Testis (tissue), 3 donors: ENCODE results near the gene LRP10. TPM values are rescaled to one million over a fixed set of nuclear protein-coding genes. Genes with fewer than 3 reads are reported as not detected.

ENCODE experiments used
- DNase-seq: peaks from one replicate; pipeline ENCODE4 v3.0.0-alpha.2; 2019
- H3K27ac ChIP-seq, 2 donors: fragments of 200-600 bp; sonication (generic); one replicate each; pipeline ENCODE4 v1.5.1; 2019
- H3K27me3 ChIP-seq: fragments of 200-600 bp; sonication (generic); one replicate; pipeline ENCODE4 v1.5.1; 2019
- H3K36me3 ChIP-seq: fragments of 200-600 bp; sonication (generic); one replicate; pipeline ENCODE4 v1.5.1; 2017; ENCODE audit warnings: low read depth; ENCODE audit errors: missing control alignments
- H3K4me1 ChIP-seq: fragments of 200-600 bp; sonication (generic); one replicate; pipeline ENCODE4 v1.5.1; 2019
- H3K4me3 ChIP-seq, 2 donors: fragments of 200-600 bp; sonication (generic); one replicate each; pipeline ENCODE4 v1.5.1; 2017 to 2019
- H3K9me3 ChIP-seq: fragments of 200-600 bp; sonication (generic); one replicate; pipeline ENCODE4 v1.5.1; 2017
- CTCF ChIP-seq, 3 experiments: fragments of 450-650 bp in 2 of 3; fragments of 200-600 bp in 1 of 3; sonication (generic) in 1 of 3; IDR thresholded peaks; one replicate each; pipeline ENCODE4 v1.5.1; 2016 to 2019; ENCODE audit warnings: antibody characterized with exemption in 3 of 3, mild to moderate bottlenecking in 2 of 3, moderate library complexity in 1 of 3
- POLR2A ChIP-seq: fragments of 450-650 bp; IDR thresholded peaks from one replicate; pipeline ENCODE4 v1.6.1; 2017; ENCODE audit warnings: antibody characterized with exemption, mild to moderate bottlenecking, moderate library complexity
- WGBS, 2 donors: methylation state at CpG; one replicate each; pipeline ENCODE4 v1.1.5; 2018; 5-methylcytosine and 5-hydroxymethylcytosine counted together
- intact Hi-C: fragments of 100-400 bp; cut with DNase I; formaldehyde crosslinking; loops from one replicate; pipeline ENCODE4 v1.15.1; 2023; ENCODE audit warnings: low total_unique reads
- polyA plus RNA-seq: library from polyadenylated mRNA; stranded (reverse); fragments of 350-450 nt; fragmentation: Illumina TruSeq; extraction: RNeasy Lipid Tissue Mini Kit (QIAGEN cat#74804); gene quantifications from one replicate; pipeline ENCODE4 v1.2.3, GENCODE V29; 2014; ENCODE audit warnings: low read depth, low replicate concordance; ENCODE audit not compliant: insufficient read depth
- total RNA-seq, 2 donors: library from RNA; depleted of rRNA; stranded (reverse); fragments of >200 nt; gene quantifications; one replicate each; pipeline ENCODE4 v1.2.3, GENCODE V29; 2016

The LRP10 gene
- total and polyA plus RNA-seq, 3 donors from 2014 or later, result 41.3 to 67.7 (median 58.2) TPM

- WGBS, 2 donors, result 71 to 88% methylated on average over 20 to 21 of the region's 21 CpGs
- no peaks in the 10 kb centered on the region for H3K36me3 ChIP-seq
- peaks cover 15% of the 10 kb centered on the region for H3K4me1 ChIP-seq
- no peaks in the 10 kb centered on the region for H3K27me3 ChIP-seq
- no peak for DNase-seq
- H3K27ac ChIP-seq, result no peak overlapping the region
- H3K4me3 ChIP-seq, result peak overlapping the region; percentile 75 to 85
- intact Hi-C loops, result no loop called here
- no peaks in the 10 kb centered on the region for H3K9me3 ChIP-seq
- no peak for TF ChIP-seq POLR2A
- no peak for TF ChIP-seq CTCF (IDR thresholded peaks at IDR 0.05)
These were observed 14.4 kb downstream of the LRP10 start for GRCh38 chr14:22885975-22886374.

GRCh38 chr14:22886500-22887259 is 15.1 kb downstream of the LRP10 start:
- 3 to 11% methylated on average over 7 to 75 of the region's 77 CpGs for WGBS, 2 donors
- Histone ChIP-seq H3K27ac (peak overlapping the region; percentile 68 to 73), H3K9me3 (no peaks in the 10 kb centered on the region), H3K27me3 (no peaks in the 10 kb centered on the region), H3K36me3 (no peaks in the 10 kb centered on the region), H3K4me3 (peak overlapping the region; percentile 75 to 85), H3K4me1 (peaks cover 15% of the 10 kb centered on the region)
- peak; percentile 84 for DNase-seq
- no peak for TF ChIP-seq CTCF (IDR thresholded peaks at IDR 0.05)
- no peak for TF ChIP-seq POLR2A
- intact Hi-C loops, result no loop called here

GRCh38 chr14:22887260-22887989 is 15.9 kb downstream of the LRP10 start:
- TF ChIP-seq CTCF (IDR thresholded peaks at IDR 0.05) (peak in 1 of 3 experiments; percentile 11), POLR2A (no peak)
- intact Hi-C loops, result no loop called here
- Histone ChIP-seq H3K4me3 (peak overlapping the region; percentile 75 to 85), H3K27ac (peak overlapping the region; percentile 68 to 73), H3K4me1 (peaks cover 12% of the 10 kb centered on the region), H3K27me3 (no peaks in the 10 kb centered on the region), H3K36me3 (no peaks in the 10 kb centered on the region), H3K9me3 (no peaks in the 10 kb centered on the region)
- 12 to 14% methylated on average over 11 of the region's 11 CpGs for WGBS, 2 donors
- peak; percentile 94 for DNase-seq

GRCh38 chr14:22887990-22888378 is 16.4 kb downstream of the LRP10 start:
- TF ChIP-seq CTCF (IDR thresholded peaks at IDR 0.05), result no peak
- TF ChIP-seq POLR2A, result no peak
- intact Hi-C loops, result no loop called here
- peak overlapping the region; percentile 75 to 85 for H3K4me3 ChIP-seq
- H3K4me1 ChIP-seq, result peaks cover 8% of the 10 kb centered on the region
- no peaks in the 10 kb centered on the region for H3K9me3 ChIP-seq
- no peak for DNase-seq
- H3K36me3 ChIP-seq, result no peaks in the 10 kb centered on the region
- no peaks in the 10 kb centered on the region for H3K27me3 ChIP-seq
- peak overlapping the region; percentile 36 to 73 for H3K27ac ChIP-seq
- whole genome bisulfite sequencing, 2 donors, result 40 to 47% methylated on average over 4 to 5 of the region's 5 CpGs
